GM19395 (cell line): ENCODE data around the gene SYNC.

Experiments
- ATAC-seq: cut with Tn5 transposase; IDR thresholded peaks from one replicate; pipeline ENCODE4 v1.9.1; 2021; ENCODE audit warnings: mild to moderate bottlenecking, moderate library complexity; ENCODE audit not compliant: unreplicated experiment

Gene SYNC

DNA sequence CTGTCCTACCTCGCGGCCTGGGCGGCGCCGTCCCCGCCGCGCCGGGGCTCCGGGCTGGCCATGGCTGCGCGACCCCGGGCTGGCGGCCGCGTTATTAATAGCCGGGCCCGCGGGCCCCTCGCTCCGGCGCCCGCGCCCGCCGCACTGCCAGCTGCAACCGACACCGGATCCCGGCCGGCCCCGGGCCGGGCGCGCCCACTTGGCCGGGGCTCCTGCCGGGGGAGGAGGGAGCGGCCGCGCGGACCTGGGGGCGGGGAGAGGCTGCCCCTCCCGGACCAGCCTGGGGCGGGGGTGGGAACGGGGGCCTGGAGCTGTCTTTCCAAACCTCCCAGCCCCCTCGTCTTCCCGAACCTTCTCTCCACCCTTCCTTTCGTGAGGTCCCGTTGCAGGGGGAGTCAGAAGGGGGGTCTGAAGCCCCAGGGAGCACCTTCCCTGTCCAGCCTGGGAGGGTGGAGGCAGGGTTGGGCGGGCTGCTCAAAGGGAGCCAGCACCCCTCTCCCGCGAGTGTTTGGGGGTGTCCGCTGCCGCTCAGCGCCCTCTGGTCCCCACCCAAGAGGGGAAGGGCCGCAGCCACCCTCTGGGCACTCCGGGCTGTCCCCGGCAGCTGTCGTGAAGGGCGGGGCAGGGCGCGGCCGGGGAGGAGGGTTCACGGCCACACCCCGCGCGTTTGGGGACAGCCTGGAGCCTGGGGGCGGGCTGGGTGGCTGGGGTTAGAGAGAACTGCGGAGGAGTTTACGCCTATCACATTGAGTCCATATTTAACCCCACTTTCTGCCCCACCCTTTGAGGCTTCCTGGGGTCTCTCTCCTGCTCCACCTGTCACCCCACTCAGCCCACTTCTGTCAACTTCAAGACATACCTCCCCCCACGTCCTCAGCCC is at the start of gene SYNC:
SYNC (minus strand) TSS at position 172 of the 880 bp plus-strand sequence; CDS start at position 62, 110 bp downstream.
- ATAC-seq = no peak

DNA sequence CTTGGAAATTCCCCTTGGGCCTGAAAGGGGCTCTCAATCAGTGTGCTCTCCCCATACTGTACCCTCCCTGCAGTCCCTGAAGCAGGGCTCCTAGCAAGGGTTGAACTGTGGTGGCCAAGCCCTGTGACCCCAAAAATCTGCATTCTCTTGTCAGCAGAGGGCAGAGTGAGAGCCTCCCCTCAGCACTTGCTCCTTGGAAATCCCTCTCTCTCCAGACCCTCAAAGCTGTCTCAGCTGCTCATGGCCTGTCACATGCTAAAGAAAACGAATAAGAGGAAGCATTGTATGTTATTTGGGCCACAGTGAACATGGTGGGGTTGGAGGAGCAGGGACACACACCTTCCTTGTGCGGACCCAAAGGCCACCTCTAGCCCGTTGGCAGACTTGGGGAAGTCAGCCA is 47.2 kb upstream of the SYNC start:
- no peak for ATAC-seq

DNA sequence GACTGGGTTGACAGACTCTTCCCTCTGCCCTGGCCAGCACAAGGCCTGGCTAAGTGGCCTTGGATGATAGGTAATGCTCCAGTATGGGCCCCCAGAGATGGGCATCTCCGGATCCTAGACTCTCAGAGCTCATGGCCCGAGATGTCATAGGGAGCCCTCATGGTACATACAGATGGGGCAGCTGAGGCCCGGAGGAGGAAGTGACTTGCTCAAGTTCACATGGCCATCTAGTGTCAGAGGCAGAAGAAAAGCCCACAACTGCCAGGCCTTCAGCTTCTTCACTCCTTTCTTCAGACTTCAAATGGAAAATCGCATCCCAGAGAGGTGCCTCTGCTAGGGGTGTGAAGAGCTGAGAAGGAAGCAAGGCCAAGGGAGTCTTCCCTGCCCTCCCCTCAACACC is 46.8 kb upstream of the SYNC start:
- ATAC-seq = no peak

DNA sequence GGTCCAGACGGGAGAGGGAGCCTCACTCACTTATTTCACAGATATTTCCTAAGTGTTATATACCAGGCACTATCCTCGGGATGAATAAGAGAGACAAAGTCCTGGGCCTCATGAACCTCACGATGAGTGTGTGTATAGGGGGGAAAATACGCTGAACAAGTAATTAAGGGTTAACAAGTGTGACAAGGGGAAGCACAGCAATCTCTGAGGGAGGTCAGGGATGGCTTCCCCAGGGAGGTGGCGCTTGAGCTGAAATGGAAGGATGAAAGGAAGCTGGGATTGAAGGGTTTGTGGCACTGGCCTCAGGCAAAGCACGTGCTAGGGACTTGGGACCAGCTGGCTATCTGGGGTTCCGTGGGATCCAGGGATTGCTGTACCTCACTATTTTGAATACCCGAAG is 46.4 kb upstream of the SYNC start:
- ATAC-seq = no peak

DNA sequence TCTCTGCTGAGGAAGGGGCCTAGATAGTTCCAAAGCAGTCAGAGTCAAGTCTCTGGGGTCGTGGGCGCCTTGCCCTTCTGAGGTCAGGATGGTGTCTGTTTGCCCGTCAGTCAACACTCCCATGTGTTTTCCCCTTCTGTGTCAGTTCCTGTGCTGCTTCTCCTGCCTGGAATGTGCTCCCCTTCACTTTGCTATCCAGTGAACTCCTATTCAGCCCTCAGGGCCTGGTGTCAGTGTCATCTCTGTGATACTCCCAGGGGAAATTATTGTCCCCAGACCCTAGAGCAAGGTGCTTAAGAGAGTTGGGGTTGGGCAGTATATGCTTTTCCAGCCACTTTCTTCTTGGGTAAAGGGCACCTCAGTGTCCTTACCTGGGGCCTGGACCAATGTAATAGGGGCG is 45.8 kb upstream of the SYNC start:
- no peak for ATAC-seq

DNA sequence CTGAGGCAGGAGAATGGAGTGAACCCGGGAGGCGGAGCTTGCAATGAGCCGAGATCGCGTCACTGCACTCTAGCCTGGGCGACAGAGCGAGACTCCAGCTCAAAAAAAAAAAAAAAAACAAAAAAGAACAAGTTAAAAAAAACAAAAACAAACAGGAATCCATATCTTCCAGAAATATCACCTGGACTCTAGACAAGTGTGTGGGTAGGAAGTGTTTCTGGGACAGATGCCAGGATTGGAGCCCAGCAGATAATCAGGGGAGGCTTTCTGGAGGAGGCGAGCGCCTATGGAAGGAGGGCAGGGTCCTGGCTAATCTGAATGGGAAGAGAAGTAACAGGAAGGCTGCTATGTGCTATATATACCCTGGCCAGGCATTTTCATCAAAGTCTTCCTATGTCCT is 43.6 kb upstream of the SYNC start:
- no peak for ATAC-seq

DNA sequence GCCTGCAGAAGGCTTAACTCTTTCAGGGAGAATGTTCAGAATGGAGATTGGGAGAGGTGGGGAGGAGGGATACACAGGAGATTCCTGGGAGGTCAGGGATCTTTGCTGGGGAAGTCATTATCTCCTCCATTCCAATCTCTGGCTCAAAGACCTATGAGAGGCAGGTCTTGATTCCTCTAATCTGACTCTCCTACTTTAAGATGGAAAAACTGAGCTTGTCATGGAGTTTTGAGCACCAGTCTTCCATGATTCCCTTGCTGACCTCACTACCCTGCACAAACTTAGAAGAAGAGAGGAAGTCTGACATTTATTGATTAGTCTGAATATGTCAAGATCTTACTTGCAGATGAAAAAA is 41.5 kb upstream of the SYNC start:
- ATAC-seq = no peak

DNA sequence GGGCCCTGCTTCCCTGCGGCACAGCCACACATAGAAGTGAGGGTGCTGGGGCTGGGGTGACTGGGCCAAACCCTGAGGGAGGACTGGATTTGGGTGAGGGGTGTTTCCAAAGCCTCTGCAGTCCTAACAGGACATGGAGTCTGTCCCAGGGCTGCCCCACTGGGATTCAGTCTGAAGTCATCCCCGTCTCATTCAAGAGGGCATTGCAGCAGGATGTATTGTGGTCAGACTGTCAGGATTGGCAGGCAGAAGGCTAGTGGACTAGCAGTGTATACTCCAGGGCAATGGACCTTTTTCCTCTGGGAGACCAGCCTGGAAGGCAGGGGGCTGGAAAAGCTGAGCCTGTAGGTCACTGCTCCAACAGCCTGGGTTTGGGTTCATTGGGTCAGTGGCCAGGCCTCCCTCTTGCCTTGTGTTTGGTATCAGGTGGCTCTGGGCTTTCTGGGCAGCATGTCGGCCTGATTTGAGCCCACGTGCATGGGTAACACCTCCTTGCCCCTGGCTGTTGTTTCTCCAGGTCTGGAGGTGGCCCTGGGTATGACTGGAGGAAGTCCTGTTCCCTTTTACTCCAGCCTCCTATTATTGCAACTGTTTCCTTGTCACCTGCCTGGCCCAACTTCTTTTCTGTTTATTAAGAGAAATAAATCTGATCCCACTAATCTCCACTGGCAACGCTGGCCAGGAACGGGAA is 41.0 kb upstream of the SYNC start:
- no peak for ATAC-seq

DNA sequence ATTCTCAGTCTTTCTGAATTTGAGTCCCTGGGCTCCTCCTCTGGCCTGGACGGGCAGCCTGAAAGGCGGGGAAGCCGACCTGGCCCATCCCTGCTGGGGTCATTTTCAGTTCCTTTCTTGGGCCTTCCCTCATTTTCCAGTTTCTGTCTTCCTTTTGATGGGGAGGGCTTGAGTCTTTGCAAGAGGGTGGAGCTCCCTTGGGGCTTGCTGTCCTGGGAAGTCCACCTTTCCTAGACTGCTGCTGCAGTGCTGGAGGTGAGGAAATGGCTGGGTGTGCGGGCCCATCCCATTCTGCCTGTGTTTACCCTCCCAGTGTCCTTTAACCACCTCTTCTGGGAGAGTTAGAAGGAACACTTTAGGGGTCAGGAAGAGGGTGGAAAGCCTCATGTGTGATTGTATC is 40.4 kb upstream of the SYNC start:
- ATAC-seq = no peak

DNA sequence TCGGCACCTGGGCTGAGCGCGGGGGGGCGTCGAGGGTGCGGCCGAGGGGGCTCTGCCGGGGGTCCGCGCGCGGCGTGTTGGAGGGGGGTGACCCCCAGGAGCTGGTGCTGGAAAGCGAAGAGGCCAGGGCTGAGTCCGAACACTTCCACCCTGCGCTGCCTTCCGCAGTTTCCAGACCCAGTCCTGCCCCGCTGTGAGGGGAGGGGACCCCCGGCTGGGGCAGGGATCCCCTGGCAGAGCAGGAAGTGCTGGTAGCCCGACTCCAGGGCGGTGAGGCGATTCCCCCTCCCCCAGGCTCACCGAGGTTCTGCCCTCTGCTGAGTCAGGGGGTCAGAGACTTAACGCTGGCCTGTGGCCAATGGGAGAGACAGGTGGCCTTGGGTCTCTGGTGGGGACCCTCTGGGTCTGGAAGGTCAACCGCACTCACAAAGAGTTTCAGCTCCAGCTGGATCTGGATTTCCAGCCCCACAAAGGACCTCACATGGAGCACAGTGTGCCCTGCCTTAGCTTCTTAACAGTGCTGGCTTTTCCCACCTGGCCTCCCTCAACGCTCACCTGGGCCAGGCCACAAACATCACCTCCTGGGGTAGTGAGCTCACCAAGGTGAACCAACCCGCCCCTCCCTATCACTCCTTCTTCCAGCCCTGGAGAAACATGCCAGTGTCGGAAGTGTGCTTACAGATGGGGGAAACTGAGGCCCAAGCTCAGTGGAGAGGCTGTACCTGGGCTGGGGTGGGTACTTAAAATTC is 39.8 kb upstream of the SYNC start:
- ATAC-seq = no peak

DNA sequence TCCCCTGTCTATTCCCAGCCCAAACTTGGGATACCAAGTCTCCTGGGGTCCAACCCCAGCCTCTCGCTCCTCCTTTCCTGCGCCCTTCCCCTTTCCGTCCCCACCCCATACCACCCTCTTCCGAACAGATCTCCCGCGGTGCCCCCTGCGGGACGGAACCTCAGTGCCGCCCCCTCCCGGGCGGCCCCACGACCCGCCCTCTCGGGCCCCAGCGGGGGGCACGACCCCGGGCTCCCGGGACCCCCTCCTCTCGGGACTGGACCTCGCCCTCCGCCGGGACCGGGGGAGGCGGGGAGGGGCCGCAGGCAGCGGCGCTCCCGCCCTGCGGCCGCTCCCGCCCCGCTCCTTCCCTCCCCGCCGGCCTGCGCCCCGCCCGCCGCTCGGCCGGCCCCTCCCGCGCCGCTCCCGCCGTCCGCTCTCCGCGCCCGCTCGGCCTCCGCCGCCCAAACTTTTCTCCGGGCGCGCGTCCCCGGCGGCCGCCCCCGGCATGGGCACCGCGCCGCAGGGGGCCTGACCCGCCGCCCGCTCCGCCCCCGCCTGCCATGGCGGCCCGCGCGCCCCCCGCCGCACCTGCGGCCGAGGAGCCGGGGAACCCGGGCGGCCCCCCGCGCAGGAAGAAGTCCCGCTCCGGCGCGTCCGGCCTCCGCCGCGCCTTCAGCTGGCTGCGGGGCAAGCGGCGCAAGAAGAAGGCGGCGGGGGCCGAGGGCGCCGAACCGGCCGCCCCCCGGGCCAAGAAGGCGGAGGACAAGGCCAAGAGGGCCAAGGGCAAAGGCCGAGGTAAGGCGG is 39.0 kb upstream of the SYNC start:
- ATAC-seq = no peak

DNA sequence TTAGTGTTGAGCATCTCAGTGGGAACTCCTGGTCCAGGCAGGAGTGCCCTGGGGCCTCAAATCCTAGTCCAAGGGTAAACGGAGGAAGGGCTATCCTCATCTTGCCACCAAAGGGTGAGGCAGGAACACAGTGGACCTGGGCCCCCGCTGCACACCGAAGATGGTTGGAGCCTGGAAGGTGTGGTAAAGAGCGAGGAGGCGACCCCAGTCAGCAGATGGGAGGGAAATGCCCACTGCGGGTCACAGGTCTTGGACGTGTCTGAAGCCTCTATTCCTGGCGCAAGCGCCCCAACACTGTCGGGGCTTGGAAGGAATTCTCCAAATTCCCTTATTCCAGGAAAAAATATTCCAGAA is 38.5 kb upstream of the SYNC start:
- ATAC-seq = no peak

DNA sequence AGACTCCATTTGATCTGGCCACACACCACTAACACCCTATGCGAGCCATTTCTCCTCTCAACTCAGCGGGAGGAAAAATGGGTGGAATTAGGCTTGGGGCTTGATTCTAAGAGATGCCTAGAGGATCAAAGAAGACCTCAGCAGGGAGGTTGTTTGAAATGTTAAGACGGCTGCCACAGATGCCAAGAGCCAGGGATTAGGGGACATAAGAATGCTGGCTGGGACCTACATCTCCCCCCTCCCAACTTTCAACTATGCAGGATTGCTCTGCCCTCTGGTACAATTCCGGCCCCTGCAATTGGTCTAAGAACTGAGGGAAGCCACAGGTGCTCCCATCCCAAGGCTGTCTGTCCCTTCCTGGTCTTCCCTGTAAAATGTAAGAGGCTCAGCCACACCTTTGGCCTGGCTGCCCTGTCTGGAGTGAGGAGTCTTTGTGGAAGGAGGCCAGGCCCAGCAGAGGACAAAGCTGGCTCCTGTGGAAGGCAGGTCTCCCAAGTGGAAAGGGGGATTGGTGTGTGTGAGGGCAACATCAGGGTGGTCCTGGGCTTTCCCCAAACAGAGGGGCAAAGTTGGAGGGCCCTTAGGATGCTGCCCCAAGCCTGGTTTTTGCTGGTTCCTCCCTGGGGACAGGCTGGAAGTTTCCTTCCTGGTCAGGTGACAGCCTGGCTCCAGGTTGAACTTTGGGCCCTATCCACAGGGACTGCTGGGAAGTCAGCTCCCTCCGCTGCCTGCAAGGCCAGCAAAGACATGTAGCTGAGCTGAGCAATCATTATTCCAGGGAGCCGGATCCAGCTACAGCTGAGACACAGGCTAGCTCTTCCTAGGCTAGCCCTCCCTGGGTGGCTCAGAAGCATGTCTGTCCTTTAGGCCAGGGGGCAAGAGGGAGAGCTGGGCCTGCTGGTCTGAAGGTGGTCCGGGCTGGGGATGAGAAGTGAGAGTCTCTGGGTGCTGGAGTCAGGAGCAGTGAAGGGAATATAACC is 34.5 kb upstream of the SYNC start:
- no peak for ATAC-seq

DNA sequence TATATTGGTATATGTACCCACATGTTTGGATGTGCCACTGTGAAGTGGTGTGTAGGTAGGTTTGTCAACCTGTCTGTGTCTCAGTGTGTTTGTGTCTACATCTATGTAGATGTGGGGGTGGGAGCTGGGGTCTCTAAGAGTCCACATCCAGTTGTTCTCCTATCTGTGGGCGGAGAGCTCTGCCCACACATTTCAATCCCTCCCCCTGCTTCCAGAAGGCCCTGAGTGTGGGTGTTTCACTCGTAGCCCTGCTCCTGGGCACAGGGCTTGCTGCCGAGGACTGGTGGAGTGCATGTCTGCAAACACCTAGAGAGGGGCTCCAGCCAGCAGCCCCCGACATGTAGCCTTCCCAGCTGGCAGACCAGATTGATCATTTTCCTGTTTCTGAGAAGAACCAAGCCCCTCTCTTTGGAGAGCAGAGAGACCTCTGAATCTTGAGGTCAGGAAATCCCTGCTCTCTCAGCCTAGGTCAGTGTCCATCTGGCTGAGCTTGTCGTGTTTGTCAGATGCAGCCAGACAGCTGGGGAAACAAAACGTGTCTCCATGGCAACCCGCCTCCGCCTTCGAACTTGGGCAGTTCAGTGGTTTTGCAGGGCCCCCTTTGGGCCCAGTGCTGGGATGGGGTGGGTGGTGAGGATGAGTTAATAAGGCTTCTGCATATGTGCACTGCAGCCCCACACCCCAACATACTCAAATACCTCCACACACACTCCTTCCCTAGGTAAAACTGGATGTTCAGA is 31.2 kb upstream of the SYNC start:
- ATAC-seq = no peak

DNA sequence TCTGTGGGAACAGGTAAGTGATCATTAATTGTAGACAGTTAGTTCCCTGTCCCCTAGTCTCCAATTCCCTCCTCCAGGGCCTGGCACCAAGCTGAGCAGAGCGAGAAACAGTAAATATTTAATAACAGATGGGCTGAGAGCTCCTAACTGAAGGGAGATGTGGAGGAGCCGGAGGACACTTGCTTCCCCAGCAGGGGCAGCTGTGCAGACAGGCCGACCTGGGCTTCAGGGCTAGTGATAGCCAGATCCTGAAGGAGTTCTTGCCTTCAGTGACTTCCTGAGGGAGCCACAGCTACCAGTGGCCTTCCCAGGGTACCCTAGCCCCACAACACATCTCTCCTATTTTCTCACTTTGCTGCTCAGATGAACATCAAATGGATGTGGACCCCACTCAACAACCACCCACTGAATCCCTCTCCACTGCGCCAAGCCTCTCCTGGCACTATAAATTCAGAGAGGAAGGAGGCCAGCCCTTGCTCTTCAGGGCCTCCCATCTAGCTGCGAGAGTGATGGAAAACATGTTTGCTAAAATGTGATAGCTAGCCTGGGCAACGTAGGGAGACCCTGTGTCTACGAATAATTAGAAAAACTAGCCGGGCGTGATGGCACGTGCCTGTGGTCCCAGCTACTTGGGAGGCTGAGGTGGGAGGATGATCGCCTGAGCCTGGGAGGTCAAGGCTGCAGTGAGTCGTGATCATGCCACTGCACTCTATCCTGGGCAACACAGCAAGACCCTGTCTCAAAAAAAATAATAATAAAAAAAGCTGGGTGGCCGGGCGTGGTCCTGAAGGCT is 26.9 kb upstream of the SYNC start:
- ATAC-seq = no peak

DNA sequence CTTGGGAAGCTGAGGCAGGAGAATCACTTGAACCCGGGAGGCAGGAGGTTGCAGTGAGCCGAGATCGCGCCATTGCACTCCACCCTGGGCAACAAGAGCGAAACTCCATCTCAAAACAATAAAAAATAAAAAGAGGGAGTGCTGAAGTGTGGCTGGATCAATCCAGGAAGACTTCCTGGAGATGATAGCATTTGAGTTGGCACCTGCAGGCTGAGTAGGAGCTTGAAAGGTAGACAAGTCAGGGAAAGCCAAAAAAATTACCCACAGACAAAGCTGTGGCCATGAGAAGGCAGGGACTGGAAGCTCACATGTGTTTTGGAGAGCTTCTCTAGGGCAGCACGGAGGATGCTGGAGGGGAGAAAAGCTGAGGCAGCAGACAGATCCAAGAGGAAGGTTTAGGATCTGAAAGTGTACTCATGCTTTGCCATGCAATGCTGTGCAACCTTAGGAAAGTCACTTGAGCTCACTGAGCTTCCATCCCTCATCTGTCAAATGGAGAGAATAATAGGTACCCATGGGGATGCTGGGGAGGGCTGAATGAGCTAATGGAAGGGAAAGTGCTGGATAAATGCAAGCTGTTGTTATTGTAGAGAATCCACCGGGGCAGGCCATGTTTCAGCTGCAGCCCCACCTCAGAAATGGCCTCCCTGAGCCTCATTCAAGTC is 26.0 kb upstream of the SYNC start:
- no peak for ATAC-seq

DNA sequence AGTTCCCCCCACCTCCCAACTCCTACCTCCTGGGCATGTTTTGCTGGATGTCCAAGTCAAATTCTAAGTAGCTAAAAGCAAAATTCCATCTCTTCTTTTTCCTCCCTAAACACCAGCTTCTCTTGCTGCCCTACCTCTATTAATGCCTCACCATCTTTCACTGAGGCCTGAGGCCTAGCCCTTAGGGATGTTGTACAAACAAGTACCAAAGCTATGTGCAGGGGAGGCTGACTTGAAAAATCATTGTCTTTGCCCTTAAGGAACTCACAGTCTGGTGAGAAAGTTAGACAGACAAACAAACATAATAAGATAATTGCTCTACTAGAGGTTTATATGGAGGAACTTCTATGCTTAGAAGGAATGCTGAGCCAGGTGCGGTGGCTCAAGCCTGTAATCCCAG is 25.3 kb upstream of the SYNC start:
- no peak for ATAC-seq

DNA sequence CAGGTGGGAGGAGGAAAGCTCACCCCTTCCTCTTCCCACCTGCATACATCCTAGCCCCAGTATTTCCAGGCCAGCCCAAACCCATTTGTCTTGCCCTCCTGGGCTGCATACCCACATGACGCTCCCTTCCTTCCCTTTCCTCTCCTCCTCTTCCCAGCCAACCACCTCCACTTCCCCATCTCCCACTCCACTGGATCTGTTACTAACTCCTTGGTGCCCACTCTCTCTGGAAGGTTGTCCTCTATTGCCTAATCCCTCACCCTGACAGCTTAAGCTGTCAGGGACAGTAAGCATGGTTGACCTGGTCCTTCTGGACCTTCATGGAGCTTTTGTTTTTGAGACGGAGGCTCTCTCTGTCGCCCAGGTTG is 23.0 kb upstream of the SYNC start:
- ATAC-seq = no peak
